HG02938 (cell line): Measurements from ENCODE around the gene CLDN10.
"Not testable (repeated sequence)": the region's sequence is repeated elsewhere in the genome, so short reads cannot be mapped to it uniquely, and the experiment has no call there.

Source experiments
- ATAC-seq: cut with Tn5 transposase; IDR thresholded peaks from one replicate; pipeline ENCODE4 v1.9.1; 2021; ENCODE audit warnings: mild to moderate bottlenecking, moderate library complexity; ENCODE audit not compliant: unreplicated experiment

CLDN10 gene

DNA sequence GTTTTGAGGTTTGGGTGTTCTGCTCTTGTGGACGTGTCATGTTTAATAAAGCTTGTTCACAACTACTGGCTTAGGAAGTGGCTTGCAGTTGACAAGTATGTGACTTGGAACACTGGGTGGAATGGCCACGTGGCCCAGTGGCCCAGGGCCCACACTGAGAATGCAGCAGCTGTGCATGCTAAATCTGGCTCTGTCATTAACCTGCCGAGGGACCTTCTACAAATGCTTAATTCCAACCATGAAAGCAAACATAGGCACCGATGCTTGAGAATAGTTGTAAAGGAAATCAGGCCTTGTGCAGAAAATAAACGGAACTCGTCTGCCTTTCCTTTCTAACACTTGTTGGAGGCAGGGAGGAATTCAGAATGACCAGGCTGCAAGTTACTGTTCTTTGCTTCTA is 11.6 kb upstream of the CLDN10 start:
- no peak for ATAC-seq

DNA sequence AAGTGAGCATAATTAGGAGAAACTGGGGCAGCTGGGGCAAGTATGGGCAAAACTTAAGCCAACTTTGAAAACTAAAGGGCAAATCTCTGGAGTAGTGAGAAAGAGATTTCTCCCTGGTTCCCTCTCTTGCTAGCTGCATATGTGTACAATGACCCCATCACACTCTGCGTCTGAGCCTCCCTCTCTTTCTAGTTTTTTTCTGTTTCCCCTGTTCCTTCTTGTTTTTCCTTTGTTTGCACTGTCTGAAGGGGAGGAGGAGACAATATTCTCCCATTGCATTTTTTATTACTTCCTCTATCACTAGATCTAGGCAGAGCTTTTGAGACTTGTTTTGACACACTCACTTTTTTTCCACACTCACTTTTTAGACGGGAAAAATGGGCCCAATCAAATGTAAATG is 11.2 kb upstream of the CLDN10 start:
- ATAC-seq, result no peak

DNA sequence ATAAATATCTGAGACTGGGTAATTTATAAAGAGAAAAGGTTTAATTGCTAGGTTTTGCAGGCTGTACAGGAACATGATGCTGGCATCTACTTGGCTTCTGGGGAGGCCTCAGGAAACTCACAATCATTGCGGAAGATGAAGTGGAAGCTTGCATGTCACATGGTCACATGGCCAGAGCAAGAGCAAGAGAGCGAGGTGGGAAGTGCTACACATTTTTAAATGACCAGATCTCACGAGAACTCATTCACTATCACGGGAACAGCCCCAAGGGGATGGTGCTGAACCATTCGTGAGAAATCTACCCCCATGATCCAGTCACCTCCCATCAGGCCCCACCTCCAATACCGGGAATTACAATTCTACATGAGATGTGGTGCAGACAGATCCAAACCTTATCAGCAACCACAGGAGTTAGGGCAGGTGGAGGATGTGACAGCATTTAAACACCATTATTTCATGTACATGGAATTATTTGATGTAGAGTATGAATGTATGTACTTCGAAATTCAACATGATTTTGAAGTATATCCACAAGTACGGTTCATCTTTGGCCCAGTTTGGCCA is 10.5 kb upstream of the CLDN10 start:
- no peak for ATAC-seq

GRCh38 chr13:95544293-95544692 is 8.2 kb upstream of the CLDN10 start:
- ATAC-seq, result no peak

GRCh38 chr13:95546919-95547318 is 5.6 kb upstream of the CLDN10 start:
- ATAC-seq, result no peak

- ATAC-seq, result no peak
These were observed 4.9 kb upstream of the CLDN10 start for GRCh38 chr13:95547531-95548167.

DNA sequence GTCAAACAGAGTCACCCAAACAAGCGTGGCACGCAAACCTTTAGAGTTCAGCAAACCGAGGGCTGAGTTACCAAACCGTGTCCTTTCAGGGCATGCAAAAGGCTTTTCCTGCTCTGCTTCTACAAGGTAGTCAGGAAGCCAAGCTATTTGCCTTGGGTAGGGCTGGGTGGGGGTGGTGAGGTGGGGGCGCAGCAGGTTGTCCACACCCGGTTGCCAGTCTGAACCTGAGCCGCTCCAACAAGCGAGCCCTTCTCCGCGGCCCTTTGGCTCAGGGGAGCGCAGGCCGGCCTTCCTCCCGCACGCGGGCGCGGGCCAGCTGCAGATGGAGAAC is 347 bp upstream of the CLDN10 start:
- no peak for ATAC-seq

- ATAC-seq, result no peak
These were observed 1.3 kb downstream of the CLDN10 start for GRCh38 chr13:95553581-95554385.

GRCh38 chr13:95557013-95557412 is 4.5 kb downstream of the CLDN10 start:
- no peak for ATAC-seq

DNA sequence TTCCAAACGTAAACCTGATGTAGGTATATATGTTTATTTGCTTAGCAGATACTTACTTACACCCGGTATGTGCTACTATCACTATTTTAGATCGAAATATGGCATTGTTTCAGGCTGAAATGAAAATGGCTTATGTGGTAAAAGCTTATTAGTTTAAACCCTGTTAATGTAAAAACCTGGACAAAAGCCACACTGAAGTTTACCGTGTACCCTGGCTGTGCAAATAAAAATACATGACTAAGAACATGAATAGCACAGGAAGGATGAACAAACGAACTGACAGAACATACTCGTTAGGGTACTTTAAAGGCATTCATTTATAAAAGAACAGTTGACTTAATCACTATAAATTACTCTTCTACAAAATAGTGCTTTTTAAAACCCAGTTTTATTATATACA is 6.6 kb downstream of the CLDN10 start:
- ATAC-seq, result no peak

GRCh38 chr13:95560387-95560786 is 7.9 kb downstream of the CLDN10 start:
- no peak for ATAC-seq

DNA sequence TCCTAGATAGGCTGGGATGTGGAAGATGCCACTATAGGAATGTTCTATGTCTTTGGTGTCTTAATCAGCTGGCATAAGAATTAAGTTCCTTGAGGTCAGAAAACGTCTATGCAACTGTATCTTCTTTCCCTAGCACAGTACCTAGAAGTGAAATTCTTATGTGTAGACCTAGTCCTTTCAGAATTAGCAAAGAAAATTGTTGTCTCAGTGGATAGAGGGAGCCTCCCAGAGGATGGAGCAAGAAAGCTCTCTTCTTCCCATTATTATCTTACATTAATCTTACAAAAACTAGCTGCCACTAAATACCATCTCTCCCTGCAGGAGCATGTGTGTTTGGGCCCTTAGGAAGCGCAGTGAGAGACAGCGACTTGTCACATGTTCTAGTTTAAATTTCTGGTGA is 11.6 kb downstream of the CLDN10 start:
- no peak for ATAC-seq

- ATAC-seq, result no peak
These were observed 12.3 kb downstream of the CLDN10 start for GRCh38 chr13:95564733-95565291.

GRCh38 chr13:95565758-95566157 is 13.2 kb downstream of the CLDN10 start:
- not testable (repeated sequence) for ATAC-seq

GRCh38 chr13:95568131-95568530 is 15.6 kb downstream of the CLDN10 start:
- no peak for ATAC-seq

DNA sequence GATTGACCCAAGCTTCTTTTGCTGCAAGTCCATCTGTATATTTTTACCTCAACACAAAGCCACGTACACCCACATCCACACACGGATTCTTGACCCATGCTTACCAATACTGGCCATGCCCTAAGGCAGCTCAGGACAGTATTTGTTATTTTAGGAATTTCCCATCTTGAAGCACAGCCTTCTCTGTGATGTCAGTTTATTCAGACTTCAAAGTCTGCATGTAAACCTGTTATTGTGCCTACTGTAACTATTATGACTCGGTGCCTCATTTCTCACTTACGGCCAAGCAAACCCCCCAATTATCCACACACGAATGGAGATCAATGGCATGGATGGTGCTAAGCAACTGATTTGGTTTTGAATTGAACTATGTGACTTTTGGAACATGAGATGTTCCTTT is 17.5 kb downstream of the CLDN10 start:
- no peak for ATAC-seq

DNA sequence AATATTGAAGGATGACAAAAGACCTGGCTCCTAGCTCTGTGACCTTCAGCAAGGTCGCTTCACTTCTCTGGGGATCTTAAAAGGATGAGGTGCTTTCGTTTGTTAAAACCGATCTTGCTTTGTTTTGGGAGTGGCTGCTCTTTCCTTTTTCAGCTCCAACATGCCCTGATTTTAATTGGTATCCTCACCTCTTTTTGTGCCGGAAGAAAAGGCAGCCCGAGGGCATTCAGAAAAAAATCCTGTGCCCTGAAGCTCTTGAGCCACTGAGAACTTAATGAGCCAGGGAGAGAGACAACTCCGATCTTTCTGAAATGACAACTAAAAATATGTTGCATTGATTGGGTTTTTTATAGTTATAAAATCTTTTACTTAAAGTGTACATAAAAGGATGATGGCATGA is 19.4 kb downstream of the CLDN10 start:
- no peak for ATAC-seq

- no peak for ATAC-seq
These were observed 20.7 kb downstream of the CLDN10 start for GRCh38 chr13:95573221-95573620.

DNA sequence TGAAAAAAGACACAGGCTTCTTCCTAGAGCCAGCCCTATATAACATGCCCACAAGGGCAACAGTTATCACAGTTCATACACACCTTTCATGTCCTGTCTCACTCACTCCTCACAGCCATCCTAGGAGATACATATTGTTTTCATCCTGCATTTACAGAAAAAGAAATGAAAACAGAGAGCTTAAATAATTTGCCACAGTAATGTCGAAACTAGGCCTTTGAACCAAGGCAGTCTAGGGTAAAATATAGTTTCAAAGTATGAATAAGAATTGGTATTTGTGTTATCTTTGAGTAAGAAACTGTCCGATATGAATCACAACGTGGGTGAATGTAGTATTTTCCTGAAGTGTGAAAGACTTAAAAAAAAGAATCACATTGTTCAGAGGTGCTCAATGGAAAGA is 26.8 kb downstream of the CLDN10 start:
- ATAC-seq, result peak; percentile 93

DNA sequence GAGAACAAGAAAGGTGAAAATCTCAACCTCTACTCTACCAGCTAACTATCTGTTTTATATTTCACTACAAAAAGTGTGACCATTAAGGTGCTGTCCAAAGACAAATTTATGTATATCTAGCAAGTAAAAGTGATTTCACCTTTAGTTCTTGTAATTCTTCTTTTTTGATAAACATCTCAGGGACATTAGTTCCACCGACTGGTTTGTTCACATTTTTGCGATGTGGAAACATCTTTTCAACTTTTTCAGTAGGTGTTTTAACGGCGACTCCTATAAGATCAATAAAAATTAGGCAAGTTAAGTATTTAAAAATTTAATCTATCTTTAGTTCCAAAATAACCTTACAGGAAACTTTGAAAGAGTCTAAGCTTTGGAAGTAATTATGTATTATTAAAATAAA is 33.3 kb downstream of the CLDN10 start:
- ATAC-seq, result no peak

- ATAC-seq, result no peak
These were observed 35.6 kb downstream of the CLDN10 start for GRCh38 chr13:95588134-95588533.

DNA sequence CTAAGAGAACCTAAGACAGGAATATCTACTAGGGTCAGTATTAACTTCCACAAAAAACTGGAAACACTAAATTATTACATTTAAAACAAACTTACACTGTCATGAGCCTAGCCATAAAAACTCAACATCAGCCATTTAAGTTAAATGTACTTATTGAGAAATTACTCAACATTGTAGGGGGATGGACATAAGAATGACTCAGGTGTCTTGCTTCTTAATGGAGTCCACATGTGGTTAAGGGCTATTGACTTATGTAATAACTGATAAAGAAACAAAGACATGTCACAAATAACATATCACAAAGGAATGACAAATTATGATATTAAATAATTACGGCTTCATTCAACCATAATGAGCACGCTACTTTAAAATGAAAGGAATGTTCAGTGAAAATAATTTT is 36.2 kb downstream of the CLDN10 start:
- no peak for ATAC-seq
